MM.1S (cell line): ENCODE measurements around the gene HDAC9.

Experiments used
- DNase-seq: peaks from one replicate; pipeline ENCODE4 v3.0.0-alpha.2; 2015
- H2AFZ ChIP-seq: fragments of 300-600 bp; sonication (generic); 2 replicates; pipeline ENCODE4 v1.6.0; 2016; ENCODE audit warnings: antibody characterized with exemption, low read length
- H3F3A ChIP-seq: fragments of 300-600 bp; sonication (generic); 2 replicates; pipeline ENCODE4 v1.6.1; 2016; ENCODE audit warnings: mild to moderate bottlenecking, antibody characterized with exemption, low read length, moderate library complexity, mixed read lengths; ENCODE audit not compliant: insufficient read depth
- H3K27ac ChIP-seq: fragments of 300-600 bp; sonication (generic); 2 replicates; pipeline ENCODE4 v1.5.1; 2016; ENCODE audit warnings: mild to moderate bottlenecking, low read length
- H3K27me3 ChIP-seq: fragments of 300-600 bp; sonication (generic); replicated peaks from 2 replicates; pipeline ENCODE4 v1.6.0; 2016; ENCODE audit warnings: low read length; ENCODE audit not compliant: insufficient read depth
- H3K36me3 ChIP-seq: fragments of 300-600 bp; sonication (generic); replicated peaks from 2 replicates; pipeline ENCODE4 v1.6.1; 2016; ENCODE audit warnings: mild to moderate bottlenecking, low read length, mixed read lengths; ENCODE audit not compliant: insufficient read depth
- H3K4me1 ChIP-seq: fragments of 300-600 bp; sonication (generic); 2 replicates; pipeline ENCODE4 v1.6.1; 2016; ENCODE audit warnings: low read length, mixed read lengths
- H3K4me2 ChIP-seq: fragments of 300-600 bp; sonication (generic); 2 replicates; pipeline ENCODE4 v1.6.0; 2016; ENCODE audit warnings: low read depth, low read length
- H3K4me3 ChIP-seq: fragments of 300-600 bp; sonication (generic); 2 replicates; pipeline ENCODE4 v1.5.1; 2016; ENCODE audit warnings: low read length, mixed read lengths
- H3K79me2 ChIP-seq: fragments of 300-600 bp; sonication (generic); 2 replicates; pipeline ENCODE4 v1.6.1; 2016; ENCODE audit warnings: mixed run types, low read length, mixed read lengths
- H3K9ac ChIP-seq: fragments of 300-600 bp; sonication (generic); 2 replicates; pipeline ENCODE4 v1.6.1; 2016; ENCODE audit warnings: low read length, mixed read lengths
- H3K9me2 ChIP-seq: fragments of 300-600 bp; sonication (generic); replicated peaks from 2 replicates; pipeline ENCODE4 v1.6.1; 2016; ENCODE audit warnings: mild to moderate bottlenecking, low read length, mixed read lengths; ENCODE audit not compliant: insufficient read depth
- H3K9me3 ChIP-seq: fragments of 300-600 bp; sonication (generic); replicated peaks from 2 replicates; pipeline ENCODE4 v1.6.1; 2016; ENCODE audit warnings: mild to moderate bottlenecking, low read length, mixed read lengths; ENCODE audit not compliant: insufficient read depth
- H4K20me1 ChIP-seq: fragments of 300-600 bp; sonication (generic); 2 replicates; pipeline ENCODE4 v1.6.1; 2016; ENCODE audit warnings: mild to moderate bottlenecking, low read length, moderate library complexity, mixed read lengths; ENCODE audit not compliant: insufficient read depth
- CTCF ChIP-seq: fragments of 300-600 bp; sonication (generic); IDR thresholded peaks from 2 replicates; pipeline ENCODE4 v1.5.1; 2016; ENCODE audit warnings: antibody characterized with exemption, low read length, mixed read lengths
- EZH2 ChIP-seq: fragments of 300-600 bp; sonication (generic); optimal IDR thresholded peaks from 2 replicates; pipeline ENCODE3; 2017; ENCODE audit warnings: low read depth, mild to moderate bottlenecking, antibody characterized with exemption, low read length, mixed read lengths
- EZH2phosphoT487 ChIP-seq: fragments of 300-600 bp; sonication (generic); IDR thresholded peaks from 2 replicates; pipeline ENCODE4 v1.6.1; 2018; ENCODE audit warnings: antibody characterized with exemption, low read length

Gene HDAC9

DNA sequence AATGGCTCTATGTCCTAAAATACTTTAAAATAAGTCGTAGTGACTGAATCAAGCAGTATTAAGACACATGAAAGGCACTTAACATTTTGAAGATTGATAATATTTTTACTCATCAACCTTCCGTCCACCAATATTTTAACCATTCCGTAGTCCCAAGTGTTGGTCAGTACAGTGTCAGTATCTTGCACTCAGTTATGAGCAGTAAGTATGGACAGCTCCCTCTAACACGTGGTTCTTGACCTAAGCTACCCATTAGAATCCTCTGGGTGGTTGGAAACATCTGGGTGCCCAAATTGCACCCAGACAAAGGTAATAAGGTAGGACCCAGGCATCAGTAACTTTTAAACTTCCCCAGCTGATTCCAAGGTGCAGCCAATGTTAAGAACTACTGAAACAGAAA is 260.2 kb downstream of the HDAC9 start:
- no peaks in the 10 kb centered on the region for H3F3A ChIP-seq
- H3K4me1 ChIP-seq = no peaks in the 10 kb centered on the region
- no peak overlapping the region for H3K9ac ChIP-seq
- TF ChIP-seq EZH2 (no peak), EZH2phosphoT487 (no peak), CTCF (no peak)
- H4K20me1 ChIP-seq = no peaks in the 10 kb centered on the region
- no peak for DNase-seq
- no peak overlapping the region for H2AFZ ChIP-seq
- no peaks in the 10 kb centered on the region for H3K9me3 ChIP-seq
- no peaks in the 10 kb centered on the region for H3K36me3 ChIP-seq
- no peak overlapping the region for H3K4me2 ChIP-seq
- H3K9me2 ChIP-seq = no peaks in the 10 kb centered on the region
- H3K4me3 ChIP-seq = no peak overlapping the region
- no peaks in the 10 kb centered on the region for H3K79me2 ChIP-seq
- no peak overlapping the region for H3K27ac ChIP-seq
- H3K27me3 ChIP-seq = no peaks in the 10 kb centered on the region

- Histone ChIP-seq H3K27ac (no peak overlapping the region), H3F3A (no peaks in the 10 kb centered on the region), H4K20me1 (no peaks in the 10 kb centered on the region), H3K4me3 (no peak overlapping the region), H3K4me1 (no peaks in the 10 kb centered on the region), H3K9me3 (no peaks in the 10 kb centered on the region), H2AFZ (no peak overlapping the region), H3K27me3 (no peaks in the 10 kb centered on the region), H3K9ac (no peak overlapping the region), H3K4me2 (no peak overlapping the region), H3K9me2 (no peaks in the 10 kb centered on the region), H3K79me2 (no peaks in the 10 kb centered on the region), H3K36me3 (no peaks in the 10 kb centered on the region)
- no peak for TF ChIP-seq EZH2
- no peak for TF ChIP-seq CTCF
- no peak for TF ChIP-seq EZH2phosphoT487
- DNase-seq = no peak
These were observed 261.0 kb downstream of the HDAC9 start for GRCh38 chr7:18756378-18757050.

- Histone ChIP-seq H3K4me3 (no peak overlapping the region), H3K9me3 (no peaks in the 10 kb centered on the region), H3F3A (no peaks in the 10 kb centered on the region), H2AFZ (no peak overlapping the region), H3K4me2 (no peak overlapping the region), H3K79me2 (no peaks in the 10 kb centered on the region), H4K20me1 (no peaks in the 10 kb centered on the region), H3K9ac (no peak overlapping the region), H3K9me2 (no peaks in the 10 kb centered on the region), H3K36me3 (no peaks in the 10 kb centered on the region), H3K4me1 (no peaks in the 10 kb centered on the region), H3K27me3 (no peaks in the 10 kb centered on the region), H3K27ac (no peak overlapping the region)
- TF ChIP-seq EZH2 (no peak), EZH2phosphoT487 (no peak), CTCF (no peak)
- DNase-seq = no peak
These were observed 264.5 kb downstream of the HDAC9 start for GRCh38 chr7:18760046-18760445.
